Measurements from ENCODE around the gene ICOS. TPM values are rescaled to one million over a fixed set of nuclear protein-coding genes. Genes with fewer than 3 reads are reported as not detected.

The ICOS gene
- total RNA-seq, 1 donor from 2014 or later: not detected

DNA sequence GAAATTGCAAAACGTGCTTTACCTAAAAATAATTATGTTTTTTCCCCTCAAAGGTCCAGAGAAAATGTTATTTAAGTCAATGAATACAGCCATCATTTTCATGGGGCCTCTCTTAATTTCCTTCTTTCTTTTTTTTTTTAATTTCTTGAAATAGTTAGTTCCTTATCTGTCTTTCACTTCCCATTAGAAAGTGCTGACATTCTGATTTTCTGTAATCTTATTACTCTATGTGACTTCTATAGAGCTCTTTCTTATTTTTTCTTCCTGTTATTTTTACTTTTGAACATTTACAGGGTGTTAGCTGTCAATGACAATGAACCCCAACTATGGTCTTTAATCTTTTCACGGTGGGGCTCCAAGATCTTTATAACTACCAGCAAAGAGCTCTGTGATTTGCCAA, 39.0 kb upstream of the ICOS start:
- TF ChIP-seq, protein P1, sequence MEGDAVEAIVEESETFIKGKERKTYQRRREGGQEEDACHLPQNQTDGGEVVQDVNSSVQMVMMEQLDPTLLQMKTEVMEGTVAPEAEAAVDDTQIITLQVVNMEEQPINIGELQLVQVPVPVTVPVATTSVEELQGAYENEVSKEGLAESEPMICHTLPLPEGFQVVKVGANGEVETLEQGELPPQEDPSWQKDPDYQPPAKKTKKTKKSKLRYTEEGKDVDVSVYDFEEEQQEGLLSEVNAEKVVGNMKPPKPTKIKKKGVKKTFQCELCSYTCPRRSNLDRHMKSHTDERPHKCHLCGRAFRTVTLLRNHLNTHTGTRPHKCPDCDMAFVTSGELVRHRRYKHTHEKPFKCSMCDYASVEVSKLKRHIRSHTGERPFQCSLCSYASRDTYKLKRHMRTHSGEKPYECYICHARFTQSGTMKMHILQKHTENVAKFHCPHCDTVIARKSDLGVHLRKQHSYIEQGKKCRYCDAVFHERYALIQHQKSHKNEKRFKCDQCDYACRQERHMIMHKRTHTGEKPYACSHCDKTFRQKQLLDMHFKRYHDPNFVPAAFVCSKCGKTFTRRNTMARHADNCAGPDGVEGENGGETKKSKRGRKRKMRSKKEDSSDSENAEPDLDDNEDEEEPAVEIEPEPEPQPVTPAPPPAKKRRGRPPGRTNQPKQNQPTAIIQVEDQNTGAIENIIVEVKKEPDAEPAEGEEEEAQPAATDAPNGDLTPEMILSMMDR (IDR thresholded peaks at IDR 0.05; ENCODE audit: unreplicated experiment): no peak
- Mint-ChIP-seq H3K9me3 (ENCODE audit: low read depth) (peaks cover 16% of the 10 kb centered on the region), H3K27me3 (peaks cover 5% of the 10 kb centered on the region), H3K4me1 (ENCODE audit: low read depth) (no peaks in the 10 kb centered on the region), H3K4me3 (ENCODE audit: low read depth) (no peak overlapping the region), H3K36me3 (ENCODE audit: insufficient read depth) (no peaks in the 10 kb centered on the region), H3K27ac (no peak overlapping the region)
- DNase-seq (ENCODE audit: low spot score, unreplicated experiment): no peak

DNA sequence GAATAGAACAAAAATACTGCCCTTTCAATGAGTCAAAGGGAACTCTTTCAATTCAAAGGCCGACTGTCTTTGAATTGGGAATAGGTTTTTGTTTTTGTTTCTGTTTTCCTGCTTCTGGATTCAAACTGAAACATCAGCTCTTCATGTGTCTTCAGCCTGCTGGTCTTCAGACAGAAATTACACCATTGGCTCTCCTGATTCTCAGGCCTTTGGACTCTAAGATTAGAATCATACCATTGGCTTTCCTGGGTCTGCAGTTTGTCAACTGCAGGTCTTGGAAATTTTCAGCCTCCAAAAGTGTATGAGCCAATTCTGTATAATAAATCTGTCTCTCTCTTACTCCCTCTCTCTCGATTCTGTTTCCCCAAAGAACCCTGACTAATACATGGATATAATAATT, 37.9 kb upstream of the ICOS start:
- Mint-ChIP-seq H3K9me3 (ENCODE audit: low read depth) (peaks cover 16% of the 10 kb centered on the region), H3K27ac (no peak overlapping the region), H3K4me1 (ENCODE audit: low read depth) (no peaks in the 10 kb centered on the region), H3K27me3 (peaks cover 2% of the 10 kb centered on the region), H3K36me3 (ENCODE audit: insufficient read depth) (no peaks in the 10 kb centered on the region), H3K4me3 (ENCODE audit: low read depth) (no peak overlapping the region)
- TF ChIP-seq, protein P1 (IDR thresholded peaks at IDR 0.05; ENCODE audit: unreplicated experiment): no peak
- DNase-seq (ENCODE audit: low spot score, unreplicated experiment): no peak

DNA sequence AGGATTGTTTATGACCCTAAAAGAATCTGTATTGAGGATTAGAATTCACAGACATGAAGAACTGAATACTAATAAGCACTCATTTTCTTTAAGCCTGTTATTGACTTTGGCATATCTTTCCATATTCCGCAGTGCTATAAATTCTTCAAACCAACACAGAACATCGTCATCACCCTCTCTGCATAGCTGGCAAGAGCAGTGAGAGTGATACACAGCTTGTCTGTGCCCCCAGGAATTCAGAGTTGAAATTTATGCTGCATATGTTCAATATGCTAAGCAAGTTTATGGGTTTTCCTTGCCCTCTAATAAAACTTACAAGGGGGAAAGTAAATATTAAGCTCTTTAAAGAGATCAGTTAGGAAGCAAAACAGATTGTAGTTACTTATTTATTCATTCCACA, 36.3 kb upstream of the ICOS start:
- Mint-ChIP-seq H3K9me3 (ENCODE audit: low read depth) (peaks cover 16% of the 10 kb centered on the region), H3K4me1 (ENCODE audit: low read depth) (no peaks in the 10 kb centered on the region), H3K27me3 (peaks cover 2% of the 10 kb centered on the region), H3K4me3 (ENCODE audit: low read depth) (no peak overlapping the region), H3K27ac (no peak overlapping the region), H3K36me3 (ENCODE audit: insufficient read depth) (no peaks in the 10 kb centered on the region)
- no peak for DNase-seq (ENCODE audit: low spot score, unreplicated experiment)
- TF ChIP-seq, protein P1 (IDR thresholded peaks at IDR 0.05; ENCODE audit: unreplicated experiment): no peak

DNA sequence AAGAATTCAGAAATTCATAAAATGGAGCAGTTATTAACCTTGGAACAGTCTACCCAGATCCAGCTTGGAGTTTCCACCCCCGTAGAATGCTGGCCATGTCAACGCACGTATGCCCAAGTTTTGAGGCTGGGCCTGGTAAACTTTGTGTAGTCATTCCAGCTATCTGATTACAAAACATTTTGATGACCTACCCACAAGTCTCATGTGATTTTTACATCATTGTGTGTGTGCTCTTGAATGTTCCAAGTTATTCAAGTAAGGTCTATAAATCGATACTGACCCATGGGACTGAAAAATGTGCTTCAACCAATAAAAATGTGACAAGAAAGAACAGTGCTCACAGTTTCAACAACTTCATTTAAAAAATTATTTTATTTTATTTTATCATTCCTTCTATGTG, 32.5 kb upstream of the ICOS start:
- Mint-ChIP-seq H3K36me3 (ENCODE audit: insufficient read depth) (no peaks in the 10 kb centered on the region), H3K27me3 (peaks cover 2% of the 10 kb centered on the region), H3K9me3 (ENCODE audit: low read depth) (peaks cover 16% of the 10 kb centered on the region), H3K27ac (no peak overlapping the region), H3K4me1 (ENCODE audit: low read depth) (no peaks in the 10 kb centered on the region), H3K4me3 (ENCODE audit: low read depth) (no peak overlapping the region)
- DNase-seq (ENCODE audit: low spot score, unreplicated experiment): no peak
- TF ChIP-seq, protein P1 (IDR thresholded peaks at IDR 0.05; ENCODE audit: unreplicated experiment): no peak

DNA sequence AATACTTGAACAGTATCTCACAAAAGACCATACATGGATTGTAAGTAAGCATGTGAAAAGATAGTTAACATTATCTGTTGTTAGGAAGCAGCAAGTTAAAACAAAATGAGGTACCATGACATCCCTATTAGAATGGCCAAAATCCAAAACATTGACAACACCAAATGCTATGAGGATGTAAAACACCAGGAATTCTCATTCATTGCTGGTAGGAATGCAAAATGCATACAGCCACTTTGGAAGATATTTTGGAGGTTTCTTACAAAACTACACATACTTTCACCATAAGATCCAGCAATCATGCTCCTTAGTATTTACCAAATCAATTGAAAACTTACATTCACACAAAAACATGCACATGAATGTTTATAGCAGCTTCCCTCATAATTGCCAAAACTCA, 30.9 kb upstream of the ICOS start:
- Mint-ChIP-seq H3K4me3 (ENCODE audit: low read depth) (no peak overlapping the region), H3K27me3 (no peaks in the 10 kb centered on the region), H3K9me3 (ENCODE audit: low read depth) (peaks cover 14% of the 10 kb centered on the region), H3K4me1 (ENCODE audit: low read depth) (no peaks in the 10 kb centered on the region), H3K27ac (no peak overlapping the region), H3K36me3 (ENCODE audit: insufficient read depth) (no peaks in the 10 kb centered on the region)
- DNase-seq (ENCODE audit: low spot score, unreplicated experiment): no peak
- TF ChIP-seq, protein P1 (IDR thresholded peaks at IDR 0.05; ENCODE audit: unreplicated experiment): no peak

Data from progenitor cell of endocrine pancreas (in vitro differentiated cells).